ENCODE results near the gene OR5AU1.
"Not testable (repeated sequence)": the region's sequence is repeated elsewhere in the genome, so short reads cannot be mapped to it uniquely, and the experiment has no call there.

The OR5AU1 gene

GRCh38 chr14:21160061-21160610 is 4.3 kb upstream of the OR5AU1 start:
- in situ Hi-C loops (cut with HindIII; ENCODE audit: low sequenced_read_pairs): no loop called here
- DNase-seq (ENCODE audit: low read depth, low spot score): no peak
- TF ChIP-seq CTCF (IDR thresholded peaks at IDR 0.05; ENCODE audit: low read depth, low read length): no peak
- H3K4me3 ChIP-seq (ENCODE audit: low read depth, low read length): no peak overlapping the region

GRCh38 chr14:21158175-21158574 is 2.3 kb upstream of the OR5AU1 start:
- peak; percentile 41 for DNase-seq (ENCODE audit: low read depth, low spot score)
- H3K4me3 ChIP-seq (ENCODE audit: low read depth, low read length); in situ Hi-C loops (cut with HindIII; ENCODE audit: low sequenced_read_pairs): not testable (repeated sequence)

- TF ChIP-seq CTCF (IDR thresholded peaks at IDR 0.05; ENCODE audit: low read depth, low read length): no peak
- H3K4me3 ChIP-seq (ENCODE audit: low read depth, low read length): no peak overlapping the region
- in situ Hi-C loops (cut with HindIII; ENCODE audit: low sequenced_read_pairs): no loop called here
- DNase-seq (ENCODE audit: low read depth, low spot score): no peak
These were observed 6.1 kb downstream of the OR5AU1 start for GRCh38 chr14:21149641-21150367.

GRCh38 chr14:21145437-21145836 is 10.4 kb downstream of the OR5AU1 start:
- in situ Hi-C loops (cut with HindIII; ENCODE audit: low sequenced_read_pairs): no loop called here
- no peak overlapping the region for H3K4me3 ChIP-seq (ENCODE audit: low read depth, low read length)
- no peak for TF ChIP-seq CTCF (IDR thresholded peaks at IDR 0.05; ENCODE audit: low read depth, low read length)
- DNase-seq (ENCODE audit: low read depth, low spot score): no peak

- in situ Hi-C loops (cut with HindIII; ENCODE audit: low sequenced_read_pairs): no loop called here
These were observed 13.5 kb downstream of the OR5AU1 start for GRCh38 chr14:21142357-21142756.

GRCh38 chr14:21136024-21136423 is 19.8 kb downstream of the OR5AU1 start:
- H3K4me3 ChIP-seq (ENCODE audit: low read depth, low read length): no peak overlapping the region
- peak; percentile 11 for DNase-seq (ENCODE audit: low read depth, low spot score)
- in situ Hi-C loops (cut with HindIII; ENCODE audit: low sequenced_read_pairs): no loop called here
- peak; percentile 67 for TF ChIP-seq CTCF (IDR thresholded peaks at IDR 0.05; ENCODE audit: low read depth, low read length)

More at GRCh38 chr14:21142357-21142756, 13.5 kb downstream of the OR5AU1 start:
- no peak for DNase-seq (ENCODE audit: low read depth, low spot score)
- no peak for TF ChIP-seq CTCF (IDR thresholded peaks at IDR 0.05; ENCODE audit: low read depth, low read length)
- no peak overlapping the region for H3K4me3 ChIP-seq (ENCODE audit: low read depth, low read length)

GRCh38 chr14:21133901-21134300 is 22.0 kb downstream of the OR5AU1 start:
- in situ Hi-C loops (cut with HindIII; ENCODE audit: low sequenced_read_pairs): no loop called here
- H3K4me3 ChIP-seq (ENCODE audit: low read depth, low read length): no peak overlapping the region
- DNase-seq (ENCODE audit: low read depth, low spot score): no peak
- no peak for TF ChIP-seq CTCF (IDR thresholded peaks at IDR 0.05; ENCODE audit: low read depth, low read length)

Measured in astrocyte of the spinal cord (primary cell).